ENCODE data around the gene FGD3. TPM values are rescaled to one million over a fixed set of nuclear protein-coding genes. Genes with fewer than 3 reads are reported as not detected.

FGD3 gene
- total and polyA plus RNA-seq, 2 experiments from 2014 or later: not detected

DNA sequence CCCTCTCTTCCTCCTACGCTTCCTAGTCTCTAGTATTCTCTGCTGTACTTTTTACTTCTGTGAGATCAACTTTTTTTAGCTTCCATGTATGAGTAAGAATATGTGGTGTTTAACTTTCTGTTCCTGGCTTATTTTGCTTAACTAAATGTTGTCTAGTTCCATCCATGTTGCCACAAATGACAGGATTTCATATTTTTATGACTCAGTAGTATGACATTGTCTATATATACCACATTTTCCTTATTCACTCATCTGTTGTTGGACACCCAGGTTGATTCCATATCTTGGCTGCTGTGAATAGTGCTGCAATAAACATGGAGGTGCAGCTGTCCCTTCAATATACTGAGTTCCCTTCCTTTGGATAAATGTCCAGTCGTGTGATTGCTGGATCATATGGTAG lies 34.8 kb downstream of the FGD3 start:
- no peak overlapping the region for H3K4me3 ChIP-seq
- H3K9ac ChIP-seq: no peak overlapping the region
- H3K9me2 ChIP-seq (ENCODE audit: insufficient read depth): no peaks in the 10 kb centered on the region
- 11 to 16% methylated on average over 2 of the region's 2 CpGs for WGBS, 2 experiments (ENCODE audit: low coverage in 1 of 2, low lambda C conversion rate in 2 of 2, missing lambda C conversion rate in 2 of 2)
- H2AFZ ChIP-seq: no peak overlapping the region
- no peaks in the 10 kb centered on the region for H3K36me3 ChIP-seq (ENCODE audit: low read depth)
- H3F3A ChIP-seq (ENCODE audit: insufficient read depth): no peaks in the 10 kb centered on the region
- no peaks in the 10 kb centered on the region for H4K20me1 ChIP-seq (ENCODE audit: insufficient read depth)
- no peak for DNase-seq
- no peaks in the 10 kb centered on the region for H3K79me2 ChIP-seq (ENCODE audit: insufficient read depth)
- H3K27ac ChIP-seq: no peak overlapping the region
- in situ Hi-C loops (cut with MboI): no loop called here
- no peaks in the 10 kb centered on the region for H3K4me1 ChIP-seq (ENCODE audit: insufficient read depth)
- no peak overlapping the region for H3K4me2 ChIP-seq (ENCODE audit: unreplicated experiment)
- H3K27me3 ChIP-seq (replicated peaks; ENCODE audit: insufficient read depth): no peaks in the 10 kb centered on the region
- no peaks in the 10 kb centered on the region for H3K9me3 ChIP-seq (ENCODE audit: low read depth)
- TF ChIP-seq EZH2 (IDR thresholded peaks at IDR 0.05; ENCODE audit: insufficient read depth, poor library complexity, severe bottlenecking) (no peak), EZH2phosphoT487 (IDR thresholded peaks at IDR 0.05; ENCODE audit: insufficient read depth, low read depth) (no peak)

DNA sequence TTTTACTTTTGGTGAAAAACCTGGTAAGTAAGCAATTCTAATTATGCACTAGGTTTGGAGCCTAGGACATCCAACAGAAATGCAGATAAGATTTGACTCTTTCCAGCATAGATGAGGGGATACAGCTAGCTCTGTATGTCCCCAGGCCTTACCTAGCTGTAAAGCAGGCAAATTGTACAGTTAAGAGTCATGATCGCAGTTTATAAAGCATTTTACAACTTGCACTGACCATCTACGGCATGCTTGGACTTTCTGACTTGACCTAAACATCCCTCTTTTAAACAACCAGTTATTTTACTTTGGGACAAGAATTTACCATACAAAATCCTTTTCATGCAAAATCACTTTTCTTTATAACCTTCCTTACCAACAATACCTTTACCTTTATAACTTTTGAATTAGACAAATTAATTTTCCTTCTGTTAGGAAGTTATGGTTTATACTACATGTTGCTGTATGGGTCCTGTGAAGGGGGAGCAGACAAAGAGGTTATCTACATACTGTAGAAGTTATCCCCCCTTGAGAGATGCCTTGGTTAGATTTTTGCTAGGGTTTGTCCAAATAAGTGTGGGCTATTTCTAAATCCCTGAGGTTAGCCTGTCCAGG lies 36.8 kb downstream of the FGD3 start:
- no peaks in the 10 kb centered on the region for H3K4me1 ChIP-seq (ENCODE audit: insufficient read depth)
- no peaks in the 10 kb centered on the region for H3K79me2 ChIP-seq (ENCODE audit: insufficient read depth)
- no peak overlapping the region for H2AFZ ChIP-seq
- no peaks in the 10 kb centered on the region for H3K9me2 ChIP-seq (ENCODE audit: insufficient read depth)
- no peak overlapping the region for H3K27ac ChIP-seq
- in situ Hi-C loops (cut with MboI): no loop called here
- WGBS, 2 experiments (ENCODE audit: low coverage in 1 of 2, low lambda C conversion rate in 2 of 2, missing lambda C conversion rate in 2 of 2): 15 to 50% methylated on average over 2 of the region's 2 CpGs
- no peak overlapping the region for H3K4me3 ChIP-seq
- DNase-seq: no peak
- H3K9ac ChIP-seq: no peak overlapping the region
- H3K27me3 ChIP-seq (replicated peaks; ENCODE audit: insufficient read depth): no peaks in the 10 kb centered on the region
- H3K36me3 ChIP-seq (ENCODE audit: low read depth): no peaks in the 10 kb centered on the region
- no peaks in the 10 kb centered on the region for H3F3A ChIP-seq (ENCODE audit: insufficient read depth)
- no peaks in the 10 kb centered on the region for H3K9me3 ChIP-seq (ENCODE audit: low read depth)
- H4K20me1 ChIP-seq (ENCODE audit: insufficient read depth): no peaks in the 10 kb centered on the region
- H3K4me2 ChIP-seq (ENCODE audit: unreplicated experiment): no peak overlapping the region
- TF ChIP-seq EZH2 (IDR thresholded peaks at IDR 0.05; ENCODE audit: insufficient read depth, poor library complexity, severe bottlenecking) (no peak), EZH2phosphoT487 (IDR thresholded peaks at IDR 0.05; ENCODE audit: insufficient read depth, low read depth) (no peak)

DNA sequence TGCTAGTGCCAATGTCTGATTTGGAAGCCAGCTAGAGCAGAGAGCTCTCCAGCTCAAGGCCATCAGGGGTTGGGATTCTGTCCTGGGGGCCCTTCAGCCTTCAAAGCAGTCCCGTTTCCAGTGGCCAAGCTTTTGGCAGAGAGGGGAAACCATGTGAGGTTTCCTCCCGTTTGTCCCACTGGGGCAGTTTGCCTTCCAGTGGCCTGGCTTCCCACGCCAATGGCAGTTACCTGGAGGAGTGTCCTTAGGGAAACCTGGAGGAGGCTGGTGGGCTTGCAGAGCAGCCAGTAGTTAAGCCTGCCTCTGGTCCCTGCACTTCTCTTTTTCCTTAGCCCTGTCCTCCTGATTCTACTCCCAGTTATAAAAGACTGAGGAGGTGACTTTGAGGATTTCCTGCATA lies 37.7 kb downstream of the FGD3 start:
- no peak for TF ChIP-seq EZH2 (IDR thresholded peaks at IDR 0.05; ENCODE audit: insufficient read depth, poor library complexity, severe bottlenecking)
- TF ChIP-seq EZH2phosphoT487 (IDR thresholded peaks at IDR 0.05; ENCODE audit: insufficient read depth, low read depth): no peak
- H3F3A ChIP-seq (ENCODE audit: insufficient read depth): no peaks in the 10 kb centered on the region
- H3K9me3 ChIP-seq (ENCODE audit: low read depth): no peaks in the 10 kb centered on the region
- H3K36me3 ChIP-seq (ENCODE audit: low read depth): no peaks in the 10 kb centered on the region
- 0 out of 2 replicates have a peak, but pooled peaks cover under 1% of the 10 kb centered on the region for H3K27me3 ChIP-seq (replicated peaks; ENCODE audit: insufficient read depth)
- H3K4me3 ChIP-seq: no peak overlapping the region
- no peak overlapping the region for H3K27ac ChIP-seq
- no peak for DNase-seq
- H2AFZ ChIP-seq: no peak overlapping the region
- no peak overlapping the region for H3K4me2 ChIP-seq (ENCODE audit: unreplicated experiment)
- H3K9ac ChIP-seq: no peak overlapping the region
- in situ Hi-C loops (cut with MboI): no loop called here
- H3K4me1 ChIP-seq (ENCODE audit: insufficient read depth): no peaks in the 10 kb centered on the region
- no peaks in the 10 kb centered on the region for H4K20me1 ChIP-seq (ENCODE audit: insufficient read depth)
- no peaks in the 10 kb centered on the region for H3K79me2 ChIP-seq (ENCODE audit: insufficient read depth)
- WGBS, 2 experiments (ENCODE audit: low coverage in 1 of 2, low lambda C conversion rate in 2 of 2, missing lambda C conversion rate in 2 of 2): 10 to 21% methylated on average over 3 of the region's 3 CpGs
- H3K9me2 ChIP-seq (ENCODE audit: insufficient read depth): no peaks in the 10 kb centered on the region

DNA sequence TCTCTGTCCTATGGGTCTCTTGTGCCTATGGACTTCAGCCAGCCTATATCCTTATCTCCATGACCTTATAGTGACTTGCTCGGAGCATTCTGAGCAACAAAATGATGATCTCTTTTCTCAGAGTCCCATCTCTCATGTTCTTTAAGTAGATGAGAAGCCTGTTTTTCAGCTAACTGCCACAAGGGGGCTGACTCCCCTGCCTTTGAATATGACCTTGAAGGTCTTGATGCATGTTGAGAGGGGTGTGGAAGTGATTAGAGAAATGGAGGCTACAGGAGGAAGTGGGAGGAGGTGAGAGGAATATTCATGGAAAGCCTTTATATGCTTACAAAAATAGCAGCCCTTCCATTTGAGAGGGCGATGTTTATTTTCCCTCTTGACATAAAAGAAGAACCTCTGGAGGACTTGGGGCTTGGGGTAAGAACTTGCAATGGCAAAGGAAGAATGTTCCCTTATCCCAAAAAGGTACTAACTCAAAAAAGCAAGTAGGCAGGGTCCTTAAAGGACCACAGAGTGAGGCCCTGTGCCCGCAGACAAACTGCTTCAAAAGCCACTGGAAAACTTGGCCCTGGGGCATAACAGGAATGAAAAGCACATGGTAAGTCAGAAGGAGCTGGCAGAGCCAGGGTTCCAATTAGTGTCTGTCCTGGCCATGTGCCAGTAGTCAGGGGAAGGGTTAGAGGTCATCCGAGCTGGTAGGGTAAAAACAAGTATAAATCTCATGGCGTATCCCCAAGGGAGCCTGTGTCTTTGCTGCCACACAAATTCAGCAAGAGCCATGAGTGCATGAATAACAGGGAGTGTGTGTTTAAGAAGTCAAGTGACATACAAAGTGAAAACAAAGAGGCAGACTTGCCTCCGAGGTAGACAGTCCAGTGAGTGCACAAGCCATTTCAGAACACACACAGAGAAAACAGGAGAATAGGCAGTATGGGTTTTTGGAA lies 39.1 kb downstream of the FGD3 start:
- no peak overlapping the region for H2AFZ ChIP-seq
- H3K4me3 ChIP-seq: no peak overlapping the region
- H3K79me2 ChIP-seq (ENCODE audit: insufficient read depth): no peaks in the 10 kb centered on the region
- TF ChIP-seq EZH2 (IDR thresholded peaks at IDR 0.05; ENCODE audit: insufficient read depth, poor library complexity, severe bottlenecking) (no peak), EZH2phosphoT487 (IDR thresholded peaks at IDR 0.05; ENCODE audit: insufficient read depth, low read depth) (no peak)
- H3F3A ChIP-seq (ENCODE audit: insufficient read depth): no peaks in the 10 kb centered on the region
- no peak overlapping the region for H3K4me2 ChIP-seq (ENCODE audit: unreplicated experiment)
- H3K9ac ChIP-seq: no peak overlapping the region
- no peaks in the 10 kb centered on the region for H4K20me1 ChIP-seq (ENCODE audit: insufficient read depth)
- H3K9me3 ChIP-seq (ENCODE audit: low read depth): no peaks in the 10 kb centered on the region
- no peaks in the 10 kb centered on the region for H3K36me3 ChIP-seq (ENCODE audit: low read depth)
- 45 to 54% methylated on average over 6 of the region's 6 CpGs for WGBS, 2 experiments (ENCODE audit: low coverage in 1 of 2, low lambda C conversion rate in 2 of 2, missing lambda C conversion rate in 2 of 2)
- DNase-seq: peak; percentile 28
- H3K27me3 ChIP-seq (replicated peaks; ENCODE audit: insufficient read depth): peaks cover 16% of the 10 kb centered on the region; the same call in 1 of the 2 replicates
- in situ Hi-C loops (cut with MboI): no loop called here
- no peaks in the 10 kb centered on the region for H3K4me1 ChIP-seq (ENCODE audit: insufficient read depth)
- no peak overlapping the region for H3K27ac ChIP-seq
- H3K9me2 ChIP-seq (ENCODE audit: insufficient read depth): no peaks in the 10 kb centered on the region
